HTERT RPE-1 (cell line): Measurements from ENCODE around the gene SSBP4.
"Not testable (repeated sequence)": the region's sequence is repeated elsewhere in the genome, so short reads cannot be mapped to it uniquely, and the experiment has no call there.

Experiments used
- in situ Hi-C: fragments of 300-500 bp; cut with MboI; formaldehyde crosslinking; loops from 4 replicates; pipeline ENCODE4 v1.14.3; 2020; ENCODE audit warnings: low sequenced_read_pairs

The SSBP4 gene

GRCh38 chr19:18392926-18393325, 26.3 kb upstream of the SSBP4 start:
- in situ Hi-C loops = no loop called here

GRCh38 chr19:18393836-18394235, 25.4 kb upstream of the SSBP4 start:
- in situ Hi-C loops = no loop called here

- in situ Hi-C loops = no loop called here
Measured at GRCh38 chr19:18396471-18397241, 22.5 kb upstream of the SSBP4 start.

- in situ Hi-C loops = no loop called here
Measured at GRCh38 chr19:18397242-18398202, 21.7 kb upstream of the SSBP4 start, which contains the start of gene LRRC25. Gene LRRC25, minus strand, starts transcription at chr19:18397622. Its CDS starts 659 bp downstream, at chr19:18396963.

- in situ Hi-C loops = no loop called here
Measured at GRCh38 chr19:18399008-18399407, 20.2 kb upstream of the SSBP4 start.

GRCh38 chr19:18401580-18402112, 17.6 kb upstream of the SSBP4 start:
- in situ Hi-C loops = no loop called here

GRCh38 chr19:18402455-18403248, 16.5 kb upstream of the SSBP4 start:
- in situ Hi-C loops = not testable (repeated sequence)

GRCh38 chr19:18405754-18406153, 13.4 kb upstream of the SSBP4 start:
- in situ Hi-C loops = not testable (repeated sequence)

GRCh38 chr19:18406749-18407148, 12.4 kb upstream of the SSBP4 start:
- in situ Hi-C loops = no loop called here

- in situ Hi-C loops = no loop called here
Measured at GRCh38 chr19:18408053-18408476, 11.1 kb upstream of the SSBP4 start.

- in situ Hi-C loops = no loop called here
Measured at GRCh38 chr19:18412610-18413239, 6.5 kb upstream of the SSBP4 start.

GRCh38 chr19:18414504-18415177, 4.6 kb upstream of the SSBP4 start:
- in situ Hi-C loops = no loop called here

GRCh38 chr19:18415178-18415867, 3.9 kb upstream of the SSBP4 start:
- in situ Hi-C loops = no loop called here

- in situ Hi-C loops = no loop called here
Measured at GRCh38 chr19:18416778-18417249, 2.4 kb upstream of the SSBP4 start.

- in situ Hi-C loops = no loop called here
Measured at GRCh38 chr19:18417250-18418028, 1.8 kb upstream of the SSBP4 start.

- in situ Hi-C loops = no loop called here
Measured at GRCh38 chr19:18418029-18418482, 1.1 kb upstream of the SSBP4 start.

GRCh38 chr19:18418483-18419194, 559 bp upstream of the SSBP4 start:
- in situ Hi-C loops = no loop called here
